ENCODE data around the gene DAB2.

DNA sequence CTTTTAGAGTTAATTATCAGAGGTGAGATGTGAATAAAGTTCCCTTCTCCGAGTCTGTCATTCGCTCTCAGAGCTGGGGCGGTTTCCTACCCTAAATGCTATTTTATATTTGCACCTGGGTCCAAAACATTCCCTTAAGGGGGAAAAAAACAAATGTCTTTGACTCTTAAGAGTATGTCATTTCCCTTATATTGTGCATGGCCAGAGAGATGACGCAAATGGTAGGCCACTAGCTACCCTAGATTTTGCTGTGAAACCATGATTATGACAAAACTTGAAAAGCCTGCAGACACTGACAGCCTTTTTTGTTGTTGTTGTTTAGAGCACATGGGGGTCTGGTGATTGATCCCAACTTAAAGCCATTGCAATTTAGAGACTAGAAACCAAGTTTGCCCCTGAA, 12.8 kb downstream of the DAB2 start:
- TF ChIP-seq, protein P1, sequence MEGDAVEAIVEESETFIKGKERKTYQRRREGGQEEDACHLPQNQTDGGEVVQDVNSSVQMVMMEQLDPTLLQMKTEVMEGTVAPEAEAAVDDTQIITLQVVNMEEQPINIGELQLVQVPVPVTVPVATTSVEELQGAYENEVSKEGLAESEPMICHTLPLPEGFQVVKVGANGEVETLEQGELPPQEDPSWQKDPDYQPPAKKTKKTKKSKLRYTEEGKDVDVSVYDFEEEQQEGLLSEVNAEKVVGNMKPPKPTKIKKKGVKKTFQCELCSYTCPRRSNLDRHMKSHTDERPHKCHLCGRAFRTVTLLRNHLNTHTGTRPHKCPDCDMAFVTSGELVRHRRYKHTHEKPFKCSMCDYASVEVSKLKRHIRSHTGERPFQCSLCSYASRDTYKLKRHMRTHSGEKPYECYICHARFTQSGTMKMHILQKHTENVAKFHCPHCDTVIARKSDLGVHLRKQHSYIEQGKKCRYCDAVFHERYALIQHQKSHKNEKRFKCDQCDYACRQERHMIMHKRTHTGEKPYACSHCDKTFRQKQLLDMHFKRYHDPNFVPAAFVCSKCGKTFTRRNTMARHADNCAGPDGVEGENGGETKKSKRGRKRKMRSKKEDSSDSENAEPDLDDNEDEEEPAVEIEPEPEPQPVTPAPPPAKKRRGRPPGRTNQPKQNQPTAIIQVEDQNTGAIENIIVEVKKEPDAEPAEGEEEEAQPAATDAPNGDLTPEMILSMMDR (IDR thresholded peaks at IDR 0.05) = no peak
- no peak for TF ChIP-seq POLR2A (IDR thresholded peaks at IDR 0.05)

Data from thyroid gland (tissue), 4 donors.